ENCODE measurements around the gene MED13L.

DNA sequence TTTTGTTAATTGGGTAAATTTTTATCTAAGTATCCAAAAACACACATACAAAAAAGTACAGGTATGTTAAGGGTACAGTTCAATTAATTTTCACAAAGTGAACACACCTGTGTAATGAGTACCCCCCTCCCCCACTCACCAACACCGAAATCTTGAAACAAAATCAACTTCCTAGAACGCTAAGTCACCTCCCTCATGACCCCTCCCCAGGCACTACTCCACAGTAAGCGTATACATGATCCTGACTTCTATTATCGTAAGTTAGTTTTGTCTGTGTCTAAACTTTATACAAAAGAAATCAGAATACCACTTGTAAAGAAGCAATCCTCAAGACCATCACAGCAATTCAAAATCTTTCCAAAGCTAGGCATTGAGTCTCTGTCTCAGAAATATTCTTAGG lies 100.5 kb downstream of the MED13L start:
- TF ChIP-seq, protein P1, sequence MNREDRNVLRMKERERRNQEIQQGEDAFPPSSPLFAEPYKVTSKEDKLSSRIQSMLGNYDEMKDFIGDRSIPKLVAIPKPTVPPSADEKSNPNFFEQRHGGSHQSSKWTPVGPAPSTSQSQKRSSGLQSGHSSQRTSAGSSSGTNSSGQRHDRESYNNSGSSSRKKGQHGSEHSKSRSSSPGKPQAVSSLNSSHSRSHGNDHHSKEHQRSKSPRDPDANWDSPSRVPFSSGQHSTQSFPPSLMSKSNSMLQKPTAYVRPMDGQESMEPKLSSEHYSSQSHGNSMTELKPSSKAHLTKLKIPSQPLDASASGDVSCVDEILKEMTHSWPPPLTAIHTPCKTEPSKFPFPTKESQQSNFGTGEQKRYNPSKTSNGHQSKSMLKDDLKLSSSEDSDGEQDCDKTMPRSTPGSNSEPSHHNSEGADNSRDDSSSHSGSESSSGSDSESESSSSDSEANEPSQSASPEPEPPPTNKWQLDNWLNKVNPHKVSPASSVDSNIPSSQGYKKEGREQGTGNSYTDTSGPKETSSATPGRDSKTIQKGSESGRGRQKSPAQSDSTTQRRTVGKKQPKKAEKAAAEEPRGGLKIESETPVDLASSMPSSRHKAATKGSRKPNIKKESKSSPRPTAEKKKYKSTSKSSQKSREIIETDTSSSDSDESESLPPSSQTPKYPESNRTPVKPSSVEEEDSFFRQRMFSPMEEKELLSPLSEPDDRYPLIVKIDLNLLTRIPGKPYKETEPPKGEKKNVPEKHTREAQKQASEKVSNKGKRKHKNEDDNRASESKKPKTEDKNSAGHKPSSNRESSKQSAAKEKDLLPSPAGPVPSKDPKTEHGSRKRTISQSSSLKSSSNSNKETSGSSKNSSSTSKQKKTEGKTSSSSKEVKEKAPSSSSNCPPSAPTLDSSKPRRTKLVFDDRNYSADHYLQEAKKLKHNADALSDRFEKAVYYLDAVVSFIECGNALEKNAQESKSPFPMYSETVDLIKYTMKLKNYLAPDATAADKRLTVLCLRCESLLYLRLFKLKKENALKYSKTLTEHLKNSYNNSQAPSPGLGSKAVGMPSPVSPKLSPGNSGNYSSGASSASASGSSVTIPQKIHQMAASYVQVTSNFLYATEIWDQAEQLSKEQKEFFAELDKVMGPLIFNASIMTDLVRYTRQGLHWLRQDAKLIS (CRISPR knock-in tag; IDR thresholded peaks at IDR 0.05; ENCODE audit: borderline replicate concordance), result no peak
- TF ChIP-seq, protein P2, sequence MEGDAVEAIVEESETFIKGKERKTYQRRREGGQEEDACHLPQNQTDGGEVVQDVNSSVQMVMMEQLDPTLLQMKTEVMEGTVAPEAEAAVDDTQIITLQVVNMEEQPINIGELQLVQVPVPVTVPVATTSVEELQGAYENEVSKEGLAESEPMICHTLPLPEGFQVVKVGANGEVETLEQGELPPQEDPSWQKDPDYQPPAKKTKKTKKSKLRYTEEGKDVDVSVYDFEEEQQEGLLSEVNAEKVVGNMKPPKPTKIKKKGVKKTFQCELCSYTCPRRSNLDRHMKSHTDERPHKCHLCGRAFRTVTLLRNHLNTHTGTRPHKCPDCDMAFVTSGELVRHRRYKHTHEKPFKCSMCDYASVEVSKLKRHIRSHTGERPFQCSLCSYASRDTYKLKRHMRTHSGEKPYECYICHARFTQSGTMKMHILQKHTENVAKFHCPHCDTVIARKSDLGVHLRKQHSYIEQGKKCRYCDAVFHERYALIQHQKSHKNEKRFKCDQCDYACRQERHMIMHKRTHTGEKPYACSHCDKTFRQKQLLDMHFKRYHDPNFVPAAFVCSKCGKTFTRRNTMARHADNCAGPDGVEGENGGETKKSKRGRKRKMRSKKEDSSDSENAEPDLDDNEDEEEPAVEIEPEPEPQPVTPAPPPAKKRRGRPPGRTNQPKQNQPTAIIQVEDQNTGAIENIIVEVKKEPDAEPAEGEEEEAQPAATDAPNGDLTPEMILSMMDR (IDR thresholded peaks at IDR 0.05), result no peak
- TF ChIP-seq, protein P3, sequence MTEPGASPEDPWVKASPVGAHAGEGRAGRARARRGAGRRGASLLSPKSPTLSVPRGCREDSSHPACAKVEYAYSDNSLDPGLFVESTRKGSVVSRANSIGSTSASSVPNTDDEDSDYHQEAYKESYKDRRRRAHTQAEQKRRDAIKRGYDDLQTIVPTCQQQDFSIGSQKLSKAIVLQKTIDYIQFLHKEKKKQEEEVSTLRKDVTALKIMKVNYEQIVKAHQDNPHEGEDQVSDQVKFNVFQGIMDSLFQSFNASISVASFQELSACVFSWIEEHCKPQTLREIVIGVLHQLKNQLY (CRISPR knock-in tag; IDR thresholded peaks at IDR 0.05), result no peak
- TF ChIP-seq, protein P4, sequence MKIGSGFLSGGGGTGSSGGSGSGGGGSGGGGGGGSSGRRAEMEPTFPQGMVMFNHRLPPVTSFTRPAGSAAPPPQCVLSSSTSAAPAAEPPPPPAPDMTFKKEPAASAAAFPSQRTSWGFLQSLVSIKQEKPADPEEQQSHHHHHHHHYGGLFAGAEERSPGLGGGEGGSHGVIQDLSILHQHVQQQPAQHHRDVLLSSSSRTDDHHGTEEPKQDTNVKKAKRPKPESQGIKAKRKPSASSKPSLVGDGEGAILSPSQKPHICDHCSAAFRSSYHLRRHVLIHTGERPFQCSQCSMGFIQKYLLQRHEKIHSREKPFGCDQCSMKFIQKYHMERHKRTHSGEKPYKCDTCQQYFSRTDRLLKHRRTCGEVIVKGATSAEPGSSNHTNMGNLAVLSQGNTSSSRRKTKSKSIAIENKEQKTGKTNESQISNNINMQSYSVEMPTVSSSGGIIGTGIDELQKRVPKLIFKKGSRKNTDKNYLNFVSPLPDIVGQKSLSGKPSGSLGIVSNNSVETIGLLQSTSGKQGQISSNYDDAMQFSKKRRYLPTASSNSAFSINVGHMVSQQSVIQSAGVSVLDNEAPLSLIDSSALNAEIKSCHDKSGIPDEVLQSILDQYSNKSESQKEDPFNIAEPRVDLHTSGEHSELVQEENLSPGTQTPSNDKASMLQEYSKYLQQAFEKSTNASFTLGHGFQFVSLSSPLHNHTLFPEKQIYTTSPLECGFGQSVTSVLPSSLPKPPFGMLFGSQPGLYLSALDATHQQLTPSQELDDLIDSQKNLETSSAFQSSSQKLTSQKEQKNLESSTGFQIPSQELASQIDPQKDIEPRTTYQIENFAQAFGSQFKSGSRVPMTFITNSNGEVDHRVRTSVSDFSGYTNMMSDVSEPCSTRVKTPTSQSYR (CRISPR knock-in tag; IDR thresholded peaks at IDR 0.05), result no peak
- TF ChIP-seq, protein P5, sequence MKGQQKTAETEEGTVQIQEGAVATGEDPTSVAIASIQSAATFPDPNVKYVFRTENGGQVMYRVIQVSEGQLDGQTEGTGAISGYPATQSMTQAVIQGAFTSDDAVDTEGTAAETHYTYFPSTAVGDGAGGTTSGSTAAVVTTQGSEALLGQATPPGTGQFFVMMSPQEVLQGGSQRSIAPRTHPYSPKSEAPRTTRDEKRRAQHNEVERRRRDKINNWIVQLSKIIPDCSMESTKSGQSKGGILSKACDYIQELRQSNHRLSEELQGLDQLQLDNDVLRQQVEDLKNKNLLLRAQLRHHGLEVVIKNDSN (CRISPR knock-in tag; IDR thresholded peaks at IDR 0.05), result no peak
- TF ChIP-seq ZNF121 (CRISPR knock-in tag; IDR thresholded peaks at IDR 0.05), result no peak
- TF ChIP-seq CREM (CRISPR knock-in tag; IDR thresholded peaks at IDR 0.05), result no peak
- TF ChIP-seq, protein P6, sequence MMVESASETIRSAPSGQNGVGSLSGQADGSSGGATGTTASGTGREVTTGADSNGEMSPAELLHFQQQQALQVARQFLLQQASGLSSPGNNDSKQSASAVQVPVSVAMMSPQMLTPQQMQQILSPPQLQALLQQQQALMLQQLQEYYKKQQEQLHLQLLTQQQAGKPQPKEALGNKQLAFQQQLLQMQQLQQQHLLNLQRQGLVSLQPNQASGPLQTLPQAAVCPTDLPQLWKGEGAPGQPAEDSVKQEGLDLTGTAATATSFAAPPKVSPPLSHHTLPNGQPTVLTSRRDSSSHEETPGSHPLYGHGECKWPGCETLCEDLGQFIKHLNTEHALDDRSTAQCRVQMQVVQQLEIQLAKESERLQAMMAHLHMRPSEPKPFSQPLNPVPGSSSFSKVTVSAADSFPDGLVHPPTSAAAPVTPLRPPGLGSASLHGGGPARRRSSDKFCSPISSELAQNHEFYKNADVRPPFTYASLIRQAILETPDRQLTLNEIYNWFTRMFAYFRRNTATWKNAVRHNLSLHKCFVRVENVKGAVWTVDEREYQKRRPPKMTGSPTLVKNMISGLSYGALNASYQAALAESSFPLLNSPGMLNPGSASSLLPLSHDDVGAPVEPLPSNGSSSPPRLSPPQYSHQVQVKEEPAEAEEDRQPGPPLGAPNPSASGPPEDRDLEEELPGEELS (CRISPR knock-in tag; IDR thresholded peaks at IDR 0.05), result no peak
- TF ChIP-seq, protein P7, sequence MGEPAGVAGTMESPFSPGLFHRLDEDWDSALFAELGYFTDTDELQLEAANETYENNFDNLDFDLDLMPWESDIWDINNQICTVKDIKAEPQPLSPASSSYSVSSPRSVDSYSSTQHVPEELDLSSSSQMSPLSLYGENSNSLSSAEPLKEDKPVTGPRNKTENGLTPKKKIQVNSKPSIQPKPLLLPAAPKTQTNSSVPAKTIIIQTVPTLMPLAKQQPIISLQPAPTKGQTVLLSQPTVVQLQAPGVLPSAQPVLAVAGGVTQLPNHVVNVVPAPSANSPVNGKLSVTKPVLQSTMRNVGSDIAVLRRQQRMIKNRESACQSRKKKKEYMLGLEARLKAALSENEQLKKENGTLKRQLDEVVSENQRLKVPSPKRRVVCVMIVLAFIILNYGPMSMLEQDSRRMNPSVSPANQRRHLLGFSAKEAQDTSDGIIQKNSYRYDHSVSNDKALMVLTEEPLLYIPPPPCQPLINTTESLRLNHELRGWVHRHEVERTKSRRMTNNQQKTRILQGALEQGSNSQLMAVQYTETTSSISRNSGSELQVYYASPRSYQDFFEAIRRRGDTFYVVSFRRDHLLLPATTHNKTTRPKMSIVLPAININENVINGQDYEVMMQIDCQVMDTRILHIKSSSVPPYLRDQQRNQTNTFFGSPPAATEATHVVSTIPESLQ (CRISPR knock-in tag; IDR thresholded peaks at IDR 0.05), result no peak

Data from WTC11 (cell line).